LHCN-M2 (cell line): ENCODE data around the gene ODC1. TPM values are rescaled to one million over a fixed set of nuclear protein-coding genes. Genes with fewer than 3 reads are reported as not detected.

Experiments used
- DNase-seq: peaks from one replicate; pipeline ENCODE4 v3.0.0-alpha.2; 2012; ENCODE audit warnings: low read depth
- total RNA-seq: library from RNA; depleted of rRNA; stranded (reverse); fragments of >200 nt; gene quantifications from 2 replicates; pipeline ENCODE4 v1.2.3, GENCODE V29; 2014

The ODC1 gene
- total RNA-seq, 1 experiment from 2014 or later, result 213 TPM

- peak; percentile 62 for DNase-seq
Observed at GRCh38 chr2:10434886-10435819, 13.0 kb downstream of the ODC1 start.

- DNase-seq, result no peak
Observed at GRCh38 chr2:10433947-10434885, 13.9 kb downstream of the ODC1 start.

- DNase-seq, result no peak
Observed at GRCh38 chr2:10433264-10433946, 14.7 kb downstream of the ODC1 start.

DNA sequence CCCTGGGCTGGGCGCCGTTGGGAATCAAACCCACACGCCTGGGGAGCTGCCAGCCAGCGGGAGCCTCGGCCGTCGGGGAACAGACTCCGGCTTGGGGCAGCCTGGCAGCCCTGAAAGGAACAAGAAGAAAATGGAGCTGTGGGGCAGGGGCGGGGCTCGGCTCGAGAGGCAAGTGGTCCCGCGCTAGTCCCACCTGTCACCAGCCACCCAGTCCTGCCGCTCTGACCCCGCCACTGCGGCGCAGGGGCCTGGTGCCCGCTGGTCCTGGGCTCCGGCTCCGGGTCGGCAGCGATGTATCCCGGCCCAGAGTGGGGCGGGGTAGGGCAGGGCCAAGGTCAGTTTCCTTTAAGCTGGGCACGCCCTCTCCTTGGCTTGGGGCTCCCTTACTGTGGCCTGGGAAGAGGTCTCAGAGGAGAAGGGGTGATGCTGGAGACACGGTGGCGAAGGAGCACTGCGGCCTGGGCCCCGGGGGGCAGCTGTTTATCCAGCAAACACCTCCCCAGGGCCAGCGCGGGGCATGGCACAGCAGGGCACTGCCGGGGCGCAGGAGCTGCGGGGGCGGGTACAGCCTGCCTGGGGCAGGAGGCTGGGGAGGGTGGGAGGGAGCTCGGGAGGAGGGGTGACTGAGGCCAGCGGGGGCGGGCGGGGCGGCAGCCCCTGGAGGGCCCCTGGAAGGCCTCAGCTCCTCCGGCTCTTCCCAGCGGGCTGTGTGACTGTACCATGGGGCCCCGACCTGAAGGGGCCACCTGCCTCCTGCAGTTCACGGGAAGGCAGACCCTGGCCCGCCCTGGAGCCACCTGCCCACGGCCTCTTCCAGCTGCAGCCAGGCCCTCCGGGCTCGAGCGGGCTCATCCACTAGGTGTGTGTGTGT is 15.6 kb downstream of the ODC1 start:
- DNase-seq, result no peak

DNA sequence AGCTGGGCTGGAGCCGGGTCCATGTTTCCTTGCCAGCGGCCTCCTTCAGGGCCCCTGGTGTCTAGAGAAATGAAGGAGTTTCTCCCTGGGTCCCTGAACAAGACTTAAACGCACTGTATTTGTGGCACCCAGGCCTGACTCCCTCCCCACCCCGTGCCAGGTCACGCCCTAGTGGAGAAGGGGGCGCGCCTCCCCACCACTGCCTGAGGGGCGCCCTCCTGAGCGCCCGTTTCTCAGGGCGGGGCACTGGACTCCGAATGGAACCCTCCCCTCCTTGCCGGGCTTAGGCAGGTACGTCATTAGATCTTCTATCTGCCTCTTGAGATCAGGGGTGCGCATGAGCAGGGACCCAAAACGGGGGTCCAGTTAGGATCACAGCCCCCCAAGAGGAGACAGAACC is 16.3 kb downstream of the ODC1 start:
- DNase-seq, result no peak

DNA sequence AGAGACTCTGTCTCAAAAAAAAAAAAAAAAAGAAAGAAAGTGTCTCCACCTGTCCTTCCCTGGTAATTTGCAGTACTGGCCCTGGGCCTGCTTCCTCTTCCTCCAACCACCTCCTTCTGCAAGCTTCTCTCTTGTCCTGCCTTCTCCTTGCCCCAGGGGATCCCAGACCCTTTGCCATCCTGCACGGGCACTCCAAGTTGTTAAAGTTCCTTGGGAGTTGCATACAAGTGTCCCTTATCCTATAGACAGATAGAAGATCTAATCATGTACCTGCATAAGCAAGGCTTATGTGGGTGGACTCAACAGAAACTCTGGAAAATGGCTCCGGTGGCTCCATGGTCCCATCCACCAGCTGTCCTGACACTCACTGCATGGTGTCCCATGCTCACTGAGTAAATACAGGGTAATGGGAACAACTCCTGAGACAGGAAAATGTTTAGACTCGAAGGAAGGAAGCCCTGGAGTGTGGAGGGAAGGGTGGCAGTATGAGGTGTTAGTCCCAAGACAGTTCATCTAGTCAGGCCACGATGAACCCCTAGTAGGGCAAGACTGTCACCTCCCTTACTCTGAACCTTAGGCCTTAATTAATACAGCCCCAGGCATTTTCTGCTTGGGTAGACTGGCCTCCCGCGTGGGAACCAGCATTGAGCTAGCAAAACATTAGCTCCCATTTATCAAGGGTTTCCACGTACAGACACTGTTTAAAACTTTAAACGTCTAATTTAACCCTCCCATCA is 17.1 kb downstream of the ODC1 start:
- DNase-seq, result no peak

GRCh38 chr2:10428924-10429323 is 19.2 kb downstream of the ODC1 start:
- no peak for DNase-seq

GRCh38 chr2:10428355-10428754 is 19.8 kb downstream of the ODC1 start:
- DNase-seq, result no peak

DNA sequence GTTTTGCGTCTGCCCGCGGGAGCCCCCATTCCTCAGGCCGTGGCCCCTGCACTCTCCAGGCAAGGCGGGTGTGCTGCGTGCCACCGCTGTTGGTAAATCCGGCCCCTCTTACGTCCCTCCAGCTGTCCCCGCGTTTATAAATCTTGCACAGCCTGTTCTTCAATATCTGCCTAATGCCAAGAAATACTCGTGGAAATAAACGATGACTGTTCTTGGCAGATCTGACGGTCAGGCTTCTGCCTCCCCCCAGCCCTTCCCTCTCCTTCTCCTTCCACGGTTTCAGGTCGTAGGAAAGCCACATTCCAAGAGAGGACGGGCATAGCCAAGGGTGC is 20.5 kb downstream of the ODC1 start:
- DNase-seq, result no peak

- DNase-seq, result no peak
Observed at GRCh38 chr2:10426726-10427617, 21.2 kb downstream of the ODC1 start.

DNA sequence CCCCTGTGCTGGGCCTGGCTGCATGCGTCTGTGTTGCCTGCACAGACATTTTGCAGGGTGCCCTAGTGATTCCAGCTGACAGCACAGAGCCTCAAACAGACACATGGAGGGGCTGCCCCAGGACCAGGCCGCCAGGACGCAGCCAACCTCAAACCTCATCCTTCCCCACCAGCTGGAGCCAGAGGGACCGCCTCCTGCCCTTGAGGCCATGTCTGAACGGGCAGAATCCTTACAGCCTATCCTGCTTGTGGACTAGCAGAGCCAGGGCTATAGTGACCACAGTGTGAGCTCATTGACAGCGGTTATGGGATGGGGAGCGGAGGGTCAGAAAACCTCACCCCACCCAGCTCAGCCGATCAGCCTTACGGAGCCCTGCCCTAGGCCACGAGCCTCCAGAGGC is 22.4 kb downstream of the ODC1 start:
- no peak for DNase-seq

GRCh38 chr2:10424916-10425505 is 23.1 kb downstream of the ODC1 start:
- DNase-seq, result no peak

- DNase-seq, result peak; percentile 81
Observed at GRCh38 chr2:10424051-10424450, 24.1 kb downstream of the ODC1 start.

GRCh38 chr2:10423400-10423774 is 24.7 kb downstream of the ODC1 start:
- DNase-seq, result no peak

DNA sequence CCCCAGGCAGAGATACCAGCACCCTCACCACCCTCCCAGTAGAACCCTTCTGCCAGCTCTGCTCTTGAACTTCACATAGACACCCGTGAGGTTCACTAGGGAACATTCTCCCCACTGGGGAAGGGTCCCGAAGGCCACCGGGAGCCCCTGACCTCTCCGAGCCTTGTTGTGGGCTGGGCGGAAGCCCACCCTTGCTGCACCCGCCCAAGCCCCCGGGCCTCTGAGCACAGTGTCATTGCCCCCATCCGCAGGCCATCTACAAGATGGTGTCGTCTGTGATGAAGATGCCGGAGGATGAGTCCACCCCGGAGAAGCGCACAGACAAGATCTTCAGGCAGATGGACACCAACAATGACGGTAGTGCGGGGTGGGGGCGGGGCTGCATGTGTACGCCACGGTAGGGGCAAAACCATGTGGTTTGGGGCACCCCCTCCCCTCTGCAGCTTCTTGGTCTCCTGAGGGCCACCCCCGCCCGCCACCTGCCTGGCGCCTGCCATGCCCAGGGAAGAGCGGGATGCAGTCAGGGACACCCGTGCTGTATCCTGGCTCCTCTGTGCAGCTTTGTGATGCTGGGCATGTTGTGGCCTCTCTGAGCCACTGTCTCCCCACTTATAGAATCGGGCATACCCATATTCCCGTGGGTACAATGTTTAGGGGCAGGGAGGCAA is 25.3 kb downstream of the ODC1 start:
- DNase-seq, result no peak

- no peak for DNase-seq
Observed at GRCh38 chr2:10422251-10422650, 25.9 kb downstream of the ODC1 start.

GRCh38 chr2:10419553-10420257 is 28.4 kb downstream of the ODC1 start:
- no peak for DNase-seq
